Muscle of back (tissue), 11 donors: ENCODE results near the gene EGFR. TPM values are rescaled to one million over a fixed set of nuclear protein-coding genes. Genes with fewer than 3 reads are reported as not detected.
A peak's percentile ranks its signal among the peaks of the same experiment; 100 is the strongest.

Experiments used
- DNase-seq, 3 donors: peaks; one replicate each; pipeline versions ENCODE4 v3.0.0 to v3.0.0-alpha.2; 2013
- polyA plus RNA-seq, 10 donors: library from polyadenylated mRNA; unstranded; fragments of 120-200 nt; gene quantifications; one replicate each; pipeline ENCODE4 v1.2.1, GENCODE V29; 2013; ENCODE audit not compliant: insufficient read length in 10 of 10

The EGFR gene
- polyA plus RNA-seq, 10 donors: 21.9 to 37.2 (median 25.8) TPM

DNA sequence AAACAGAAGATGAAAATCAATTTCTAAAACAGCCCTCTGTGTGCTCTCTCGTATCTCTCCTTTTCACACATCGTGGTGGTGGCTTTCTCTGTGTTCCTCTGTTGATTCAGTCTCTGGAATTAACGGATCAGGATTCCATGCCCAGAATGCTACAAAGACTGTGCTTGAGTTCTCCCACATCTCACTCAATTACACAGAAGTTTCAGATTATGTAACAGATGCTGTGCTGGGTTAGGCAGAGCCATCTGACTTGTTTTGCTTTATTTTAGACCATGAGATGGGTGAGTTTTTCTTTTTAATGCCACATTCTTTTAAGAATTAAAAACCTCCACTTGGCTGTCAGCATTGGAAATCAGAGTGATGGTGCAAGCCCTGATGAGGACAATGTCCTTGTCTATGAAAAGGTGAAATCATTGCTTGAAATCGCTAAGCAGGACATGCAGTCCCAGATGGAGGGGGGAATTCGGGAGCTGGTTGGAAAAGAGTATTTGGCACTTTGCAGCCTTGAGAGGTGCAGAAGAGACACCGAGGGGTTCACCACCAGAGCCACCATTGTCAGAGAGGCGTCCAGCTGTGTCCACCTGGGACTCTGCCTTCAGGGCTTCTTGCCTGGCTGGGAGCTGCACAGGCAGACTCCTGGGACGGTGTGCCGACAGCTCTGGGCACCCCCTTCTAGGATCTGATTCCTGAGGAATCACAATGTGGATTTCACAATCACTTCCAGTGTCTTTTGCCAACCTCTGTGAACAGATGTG, 80.4 kb downstream of the EGFR start:
- peak; percentile 47 to 89 (median 65) for DNase-seq

DNA sequence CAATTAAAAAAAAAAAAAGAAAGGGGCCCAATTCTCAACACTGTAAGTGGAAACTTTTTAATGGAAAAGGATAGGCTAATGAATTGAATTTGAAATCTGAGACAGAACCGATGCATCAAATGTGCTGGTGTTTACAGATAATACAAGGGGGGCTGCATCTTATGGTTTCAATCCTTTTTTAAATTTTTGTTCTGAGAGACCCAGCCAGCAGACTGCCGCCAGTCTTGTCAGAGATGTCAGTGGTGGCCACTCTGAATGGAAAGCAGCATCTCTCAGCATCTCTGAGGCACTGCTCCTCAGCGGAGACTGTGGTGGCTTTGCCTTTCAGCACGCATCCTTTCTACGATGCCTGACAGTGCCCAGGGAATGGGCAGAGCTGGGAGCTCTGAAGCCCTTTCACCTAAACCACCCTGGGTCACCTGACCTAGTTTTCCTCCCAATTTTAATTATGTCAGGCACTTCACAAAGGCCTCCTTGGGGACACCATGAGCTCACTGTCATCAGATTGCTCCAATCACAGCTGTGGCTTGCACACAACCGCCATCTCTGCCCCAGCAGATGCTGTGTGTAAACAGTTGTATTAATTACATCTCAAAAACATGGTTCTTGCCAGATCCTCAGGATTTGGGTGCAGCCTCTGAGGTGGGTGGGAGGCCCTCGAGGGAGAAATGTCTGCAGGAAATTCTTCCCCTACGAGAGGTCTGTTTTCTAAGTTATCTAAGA, 81.2 kb downstream of the EGFR start:
- peak; percentile 40 to 91 (median 52) for DNase-seq

DNA sequence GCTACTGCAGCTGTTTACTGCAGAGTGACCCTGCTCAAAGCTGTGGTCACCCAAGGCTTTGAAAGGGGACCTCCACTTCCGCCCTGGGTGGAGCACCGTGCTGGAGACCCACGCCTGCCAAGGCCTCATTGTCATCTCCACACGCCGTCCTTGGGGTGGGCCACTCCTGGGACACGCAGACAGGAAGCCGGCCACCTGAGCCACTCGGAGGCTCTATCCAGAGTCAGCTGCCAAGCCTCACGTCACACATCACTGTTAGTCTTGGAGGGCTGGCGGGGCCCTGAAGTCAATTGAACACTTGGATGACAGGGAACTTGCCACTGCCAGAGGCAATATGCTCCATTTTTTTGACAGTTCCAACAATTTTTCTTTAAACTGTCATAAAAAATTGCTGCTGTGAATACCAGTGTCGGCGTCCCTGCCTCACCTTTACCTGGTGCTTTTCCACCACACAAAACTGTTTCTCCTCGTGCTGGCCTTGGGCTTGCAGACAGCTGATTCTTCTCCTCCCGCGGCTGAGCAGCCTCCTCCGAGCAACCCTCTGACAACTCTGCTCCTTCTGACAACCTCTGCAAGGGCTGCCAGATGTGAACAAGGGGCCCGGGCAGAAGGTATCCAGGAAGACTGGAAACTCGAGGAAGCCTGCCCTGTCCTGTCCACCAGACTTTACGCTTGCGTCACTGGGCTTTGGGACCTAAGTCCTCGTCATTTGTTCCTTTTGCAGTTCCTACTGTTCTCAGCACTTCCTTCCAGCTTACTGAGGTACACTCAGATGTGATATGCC, 81.9 kb downstream of the EGFR start:
- peak in 2 of 3 donors; percentile 88 to 95 for DNase-seq

DNA sequence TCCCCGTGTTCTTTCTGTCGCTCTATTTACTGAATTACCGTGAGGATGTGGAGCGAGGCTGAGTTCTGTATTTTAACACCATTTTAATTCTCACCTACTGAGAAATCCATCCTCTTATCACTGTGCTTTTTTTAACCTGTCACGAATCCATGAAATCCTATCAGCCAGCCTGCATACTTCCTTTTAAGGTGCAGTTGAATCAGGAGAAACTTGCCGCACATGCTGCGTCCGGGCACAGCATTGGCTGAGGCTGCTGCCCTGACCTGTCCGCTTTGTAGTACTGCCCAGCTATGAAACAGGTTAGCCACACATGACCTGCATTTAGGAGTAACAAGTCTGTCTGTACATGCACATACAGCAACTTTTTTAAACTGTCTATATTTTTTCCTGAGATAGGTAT, 82.5 kb downstream of the EGFR start:
- no peak for DNase-seq

DNA sequence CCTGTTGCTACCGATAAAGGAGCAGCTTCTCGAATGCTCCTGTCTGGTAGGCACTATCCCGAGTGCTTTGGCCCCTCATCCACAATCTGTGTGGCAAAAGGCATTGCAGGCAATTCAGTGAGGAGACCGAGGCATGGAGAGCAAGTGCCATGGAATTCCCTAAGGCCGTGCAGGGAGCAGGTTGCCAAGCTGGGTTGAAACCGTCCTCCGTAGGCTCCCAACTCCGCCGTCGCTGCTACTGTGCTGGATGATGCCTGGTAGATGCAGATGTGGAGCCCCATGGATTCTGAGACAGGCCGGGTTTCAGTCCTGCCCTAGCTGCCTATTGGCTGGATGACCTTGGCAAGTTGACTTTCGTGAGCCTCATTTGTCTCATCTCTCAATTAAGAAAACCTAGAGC, 85.3 kb downstream of the EGFR start:
- no peak for DNase-seq

DNA sequence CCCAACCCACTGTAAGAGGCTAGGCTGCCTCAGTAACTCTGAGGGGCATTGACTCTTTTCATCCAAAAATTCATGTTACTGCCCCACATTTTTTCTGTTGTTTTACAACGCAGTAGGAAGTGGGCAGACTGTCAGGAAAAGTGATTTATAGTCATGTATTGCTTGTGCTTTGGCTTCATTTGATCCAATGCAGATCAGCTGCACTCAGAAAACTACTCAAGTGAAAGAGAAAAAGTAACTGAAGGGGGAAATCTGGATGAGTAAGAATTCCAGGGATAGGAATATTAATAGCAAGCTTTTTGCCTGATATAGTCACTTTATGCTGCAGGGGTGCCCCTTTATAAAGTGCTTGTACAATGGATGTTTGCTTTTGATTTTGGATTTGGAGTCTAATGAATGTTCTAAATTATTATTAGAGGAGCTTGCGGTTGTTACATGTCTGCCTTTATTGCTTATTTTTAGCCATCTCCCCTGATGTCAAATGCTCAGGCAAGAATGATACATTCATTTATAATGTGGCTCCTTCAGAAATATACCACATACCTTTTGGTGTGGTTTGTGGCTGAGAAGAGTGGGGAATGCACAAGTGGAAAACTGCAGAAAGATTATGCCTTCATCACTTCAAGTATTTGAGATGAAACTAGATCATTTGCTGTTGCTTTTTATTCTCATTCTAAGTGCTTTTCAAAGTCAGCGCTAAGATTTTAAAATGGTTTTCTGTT, 86.1 kb downstream of the EGFR start:
- no peak for DNase-seq

DNA sequence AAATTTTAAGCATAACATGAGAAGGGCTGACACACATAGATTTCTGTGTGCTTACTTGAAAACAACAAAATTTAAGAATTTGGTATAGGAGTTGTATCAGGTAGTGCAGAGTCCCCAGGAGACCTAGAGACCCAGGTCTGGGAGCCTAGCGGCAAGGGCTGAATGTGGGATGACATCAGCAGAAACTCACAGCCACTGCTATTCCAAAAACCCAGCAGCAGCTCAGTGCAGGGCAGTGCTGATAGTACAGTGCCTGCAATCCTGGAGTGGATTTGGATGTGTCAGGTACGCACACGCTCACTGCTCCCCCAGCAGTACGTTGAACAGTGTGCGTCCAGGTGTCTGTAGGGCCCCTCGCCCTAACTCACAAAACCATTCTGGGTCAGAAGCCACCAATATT, 87.1 kb downstream of the EGFR start:
- no peak for DNase-seq

DNA sequence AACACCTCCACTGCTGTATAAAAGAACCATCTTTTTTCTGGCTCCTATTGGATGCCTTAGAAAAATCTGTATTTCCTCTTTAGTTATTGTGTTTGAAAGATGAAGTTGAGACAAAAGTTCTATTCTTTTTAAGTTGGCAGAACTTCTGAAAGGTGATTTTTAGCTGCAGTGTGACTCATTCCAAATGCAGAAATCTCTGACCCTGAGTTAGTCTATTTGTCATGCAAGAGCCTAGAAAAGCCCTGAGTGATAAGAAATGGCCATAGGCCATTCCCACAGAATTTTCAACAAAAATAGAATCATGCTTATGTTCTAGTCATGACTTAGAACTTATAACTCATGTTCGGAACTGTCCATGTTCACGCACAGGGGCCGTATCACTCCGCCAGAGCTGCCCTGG, 89.1 kb downstream of the EGFR start:
- no peak for DNase-seq

DNA sequence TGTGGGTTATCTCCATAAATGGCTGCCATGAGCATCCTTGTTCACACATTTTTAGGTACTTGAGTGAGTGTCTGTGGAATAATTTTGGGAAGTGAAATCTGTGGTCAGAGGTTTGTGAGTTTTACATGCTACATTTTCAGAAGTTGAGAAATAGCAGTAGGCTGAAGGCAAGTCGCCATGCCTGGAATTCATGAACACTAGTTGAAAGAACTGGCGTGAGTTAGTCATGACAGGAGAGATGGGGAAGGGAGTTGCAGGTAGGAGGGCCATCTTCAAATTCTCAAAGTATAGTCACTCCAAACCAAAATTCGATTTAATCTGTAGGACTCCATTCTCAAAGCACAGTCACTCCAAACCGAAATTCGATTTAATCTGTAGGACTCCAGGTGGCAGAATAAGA, 89.6 kb downstream of the EGFR start:
- DNase-seq: no peak

DNA sequence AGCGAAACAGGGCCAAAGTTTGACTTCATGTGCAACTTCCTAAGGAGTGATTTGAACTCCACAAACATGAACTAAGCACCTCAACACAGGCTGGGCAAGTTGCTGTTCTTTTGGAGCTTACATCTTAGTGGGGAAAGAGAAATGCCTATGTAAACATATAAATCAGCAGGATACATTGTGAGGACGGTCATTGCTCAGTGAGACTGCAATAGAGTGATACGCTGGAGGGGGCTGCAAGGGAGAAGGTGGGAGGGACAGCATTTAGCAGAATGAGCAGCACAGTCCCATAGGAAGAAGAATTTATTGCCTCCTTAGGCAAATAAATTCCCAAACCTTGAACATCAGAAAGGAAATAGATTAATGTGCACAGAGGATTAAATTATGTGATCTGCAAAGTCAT, 90.0 kb downstream of the EGFR start:
- no peak for DNase-seq

DNA sequence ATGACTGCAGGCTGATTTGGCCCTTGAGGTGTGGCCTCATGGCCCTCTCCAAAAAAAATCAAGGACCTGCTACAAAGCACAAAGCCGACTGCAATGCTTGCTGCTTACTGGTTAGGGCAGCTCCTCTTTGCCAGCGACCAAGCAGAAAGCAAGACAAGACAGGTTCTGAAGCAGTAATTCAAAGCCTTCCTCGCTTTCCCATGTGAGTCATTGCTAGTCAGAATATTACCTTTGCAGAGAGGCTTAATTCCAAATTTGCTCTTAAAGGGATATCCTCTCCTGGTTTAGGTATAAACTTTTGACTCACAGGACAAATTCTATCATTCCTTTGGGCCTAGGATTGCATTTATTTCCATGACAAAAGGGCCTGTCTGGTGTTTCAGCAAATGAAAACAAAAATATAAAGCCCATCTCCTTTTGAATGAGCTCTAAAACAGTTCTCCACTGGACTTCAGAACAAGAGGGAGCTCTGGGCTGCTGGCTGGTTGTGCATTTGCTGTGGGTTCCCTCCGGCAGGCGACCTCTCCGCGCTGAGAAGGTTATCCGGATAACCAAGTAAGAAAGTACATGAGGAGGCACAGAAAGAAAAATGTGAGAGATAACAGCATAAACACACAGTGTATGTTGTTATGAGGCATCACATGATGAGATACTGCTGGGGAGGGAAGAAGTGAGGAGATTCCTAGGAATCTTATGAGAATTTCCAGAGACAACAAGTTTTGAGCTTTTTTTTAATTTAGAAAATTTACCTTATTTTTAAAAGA, 90.8 kb downstream of the EGFR start:
- no peak for DNase-seq

DNA sequence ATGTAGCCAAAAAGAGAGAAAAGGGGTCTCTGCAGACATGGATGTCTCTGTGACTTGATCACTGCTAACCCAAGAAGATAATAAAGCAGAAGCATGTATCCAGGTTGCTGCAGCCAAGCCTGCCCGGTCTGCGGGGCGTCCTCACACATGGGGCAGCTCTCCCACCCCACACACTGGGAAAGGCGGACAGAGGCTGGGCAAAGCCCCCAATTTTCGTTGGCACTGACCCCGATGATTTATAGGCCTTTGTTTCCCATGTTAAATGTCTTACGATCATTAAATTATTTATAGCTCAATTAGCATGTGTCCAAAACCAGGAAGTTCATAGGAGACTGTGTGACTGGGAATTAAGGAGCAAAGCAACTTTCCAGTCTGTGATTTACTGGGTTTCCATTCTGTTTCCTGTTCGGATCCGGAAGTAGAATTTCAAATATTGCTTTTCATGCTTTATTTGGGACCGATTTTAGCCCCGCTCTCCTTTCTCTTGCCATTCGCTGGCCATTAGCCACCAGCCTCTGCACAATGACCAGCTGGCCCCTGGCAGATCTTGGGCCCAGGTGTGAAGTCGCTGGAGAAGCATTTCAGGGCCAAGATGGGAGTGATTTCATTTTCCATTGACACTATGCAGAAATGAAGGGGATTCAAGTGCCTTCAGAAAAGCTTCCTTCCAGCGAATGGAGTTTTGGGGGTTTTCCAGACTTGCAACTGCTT, 91.6 kb downstream of the EGFR start:
- DNase-seq: no peak

DNA sequence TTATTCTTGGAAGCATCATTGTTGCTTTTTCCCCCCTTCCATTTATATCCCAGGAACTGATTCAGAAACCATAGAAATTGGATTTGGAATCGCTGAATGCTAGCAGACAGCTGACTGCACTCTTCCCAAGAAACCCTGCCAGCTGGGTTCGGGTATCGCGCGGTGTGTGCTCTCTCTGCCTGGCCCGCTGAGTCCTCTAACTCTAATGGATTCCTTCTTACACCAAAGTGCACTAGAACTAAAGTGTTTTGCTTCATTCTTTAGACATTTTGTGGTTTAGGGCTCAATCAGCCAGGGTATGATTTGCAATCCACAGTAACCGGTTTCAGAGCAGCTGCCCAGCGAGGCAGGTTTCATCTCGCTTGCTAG, 92.2 kb downstream of the EGFR start:
- peak; percentile 75 to 91 (median 85) for DNase-seq

DNA sequence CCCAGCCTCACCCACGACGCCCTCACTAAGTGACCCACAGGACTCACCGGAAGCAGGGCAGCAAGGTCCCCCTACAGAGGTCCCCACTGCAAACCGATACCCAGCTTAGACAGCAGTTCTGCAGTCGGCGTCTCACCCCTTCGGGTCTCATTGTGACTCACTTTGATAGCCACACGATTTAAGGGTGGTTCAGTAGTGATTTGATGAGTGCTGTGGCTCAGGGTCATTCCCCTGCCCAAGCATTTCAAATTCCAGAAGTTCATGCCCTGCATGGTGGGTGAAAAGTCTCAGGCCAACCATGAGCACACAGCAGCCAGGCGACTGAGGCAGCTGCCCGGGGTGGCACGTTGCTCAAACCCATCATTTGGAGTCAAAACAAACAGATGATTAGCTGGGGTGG, 93.2 kb downstream of the EGFR start:
- no peak for DNase-seq

DNA sequence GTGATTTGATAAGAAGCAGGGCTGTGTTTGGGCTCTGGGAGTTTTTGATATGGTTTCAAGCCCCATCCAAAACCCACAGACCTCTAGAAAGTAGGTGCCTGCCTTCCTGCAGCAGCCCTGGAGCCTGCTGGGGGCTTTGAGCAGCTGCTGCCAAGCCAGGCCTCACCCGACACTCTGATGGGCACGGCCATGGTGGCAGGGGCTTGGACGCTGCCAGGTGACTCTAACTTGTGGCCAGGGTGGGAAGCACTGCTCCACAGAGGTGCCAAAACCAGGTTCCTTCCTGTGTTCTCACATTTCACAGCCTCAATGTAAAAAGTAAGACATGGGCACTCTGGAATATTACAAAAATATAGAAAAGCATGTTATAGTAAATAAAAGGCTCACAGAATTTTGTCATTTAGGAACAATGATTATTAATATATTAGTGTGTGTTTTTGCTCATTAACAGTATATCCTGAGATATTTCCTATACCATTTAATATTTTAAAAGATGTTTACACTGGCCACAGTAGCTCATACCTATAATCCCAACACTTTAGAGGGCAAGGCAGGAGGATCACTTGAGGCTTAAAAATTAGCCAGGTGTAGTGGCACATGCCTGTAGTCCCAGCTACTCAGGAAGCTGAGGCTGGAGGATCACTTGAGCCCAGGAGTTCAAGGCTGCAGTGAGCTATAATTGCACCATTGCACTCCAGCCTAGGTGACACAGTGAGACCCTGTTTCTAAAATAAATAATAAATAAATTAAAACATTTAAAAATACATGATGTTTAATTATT, 95.1 kb downstream of the EGFR start:
- DNase-seq: no peak

DNA sequence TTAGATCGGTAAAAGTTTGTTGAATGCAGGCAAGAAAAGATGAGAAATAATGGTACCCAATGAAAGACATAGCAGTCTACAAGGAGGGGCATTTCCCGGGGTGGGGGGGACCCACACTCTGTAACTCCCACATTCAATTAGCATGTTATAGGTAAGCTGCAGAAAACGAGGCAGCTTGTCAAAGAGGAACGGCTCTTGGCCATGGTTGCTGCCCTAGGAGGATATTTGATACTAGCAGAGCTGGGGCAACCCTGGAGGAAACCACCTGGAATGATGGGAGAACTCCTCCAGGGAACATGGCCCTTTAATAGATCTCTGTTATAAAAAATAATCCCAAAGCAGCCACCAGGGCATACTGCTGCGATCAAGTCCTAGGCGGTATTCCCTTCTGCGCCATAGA, 98.5 kb downstream of the EGFR start:
- DNase-seq: no peak

DNA sequence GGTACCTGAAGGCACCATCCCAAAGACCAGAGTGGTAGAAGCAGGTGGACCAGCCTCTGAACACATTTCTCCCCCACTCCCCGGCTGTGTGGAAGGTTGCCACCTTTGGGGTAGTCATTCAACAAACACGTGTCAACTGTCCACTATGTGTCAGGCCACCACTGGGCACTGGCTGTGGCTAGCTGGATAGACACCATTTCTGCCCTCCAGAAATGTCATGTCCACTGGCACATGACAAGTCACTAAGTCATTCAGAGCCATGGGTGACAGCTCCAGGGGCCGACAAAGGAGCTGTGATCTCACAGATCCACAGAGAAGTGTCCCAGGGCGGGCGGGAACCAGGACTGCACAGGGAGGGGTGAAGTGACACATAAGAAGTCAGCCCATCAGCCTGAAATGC, 99.6 kb downstream of the EGFR start:
- DNase-seq: no peak

DNA sequence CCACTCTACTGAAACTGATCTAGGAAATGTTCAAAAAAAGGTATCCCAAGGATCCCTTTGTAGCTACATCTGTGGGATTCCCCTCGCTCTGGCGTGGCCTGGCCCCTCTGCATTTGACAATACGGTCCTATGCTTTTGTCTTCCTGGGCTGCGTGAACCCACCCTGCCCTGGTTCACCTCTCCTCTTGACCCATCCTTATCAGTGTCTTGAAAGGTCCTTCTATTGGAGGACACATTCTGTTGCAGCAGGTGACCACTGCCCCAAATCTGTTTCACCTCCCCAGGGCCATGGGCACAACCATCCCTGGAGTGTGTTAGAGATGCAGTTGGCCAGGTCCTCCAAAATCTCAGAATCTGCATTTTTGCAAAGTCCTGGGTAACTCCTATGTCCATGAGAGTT, 100.8 kb downstream of the EGFR start:
- DNase-seq: no peak

DNA sequence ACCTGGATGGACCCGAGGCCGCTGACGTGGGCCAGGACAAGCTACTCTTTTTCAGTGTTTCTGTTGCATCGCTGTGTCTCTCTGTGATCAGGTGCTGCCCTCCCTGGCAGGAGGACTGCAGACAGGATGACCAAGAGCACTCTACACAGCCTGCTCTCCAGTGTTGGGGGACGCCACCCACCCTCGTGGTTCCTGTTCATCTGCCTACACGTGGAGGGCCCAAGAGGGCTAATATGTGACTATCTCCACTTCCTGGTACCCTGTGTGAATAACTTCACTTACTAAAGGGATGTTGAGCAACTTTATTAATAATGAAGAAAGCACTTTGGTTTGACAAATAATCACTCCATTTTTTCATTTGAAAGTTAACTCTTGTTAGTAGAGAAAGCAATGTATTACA, 101.3 kb downstream of the EGFR start:
- no peak for DNase-seq
